ENCODE data around the gene CDK18.

The CDK18 gene

DNA sequence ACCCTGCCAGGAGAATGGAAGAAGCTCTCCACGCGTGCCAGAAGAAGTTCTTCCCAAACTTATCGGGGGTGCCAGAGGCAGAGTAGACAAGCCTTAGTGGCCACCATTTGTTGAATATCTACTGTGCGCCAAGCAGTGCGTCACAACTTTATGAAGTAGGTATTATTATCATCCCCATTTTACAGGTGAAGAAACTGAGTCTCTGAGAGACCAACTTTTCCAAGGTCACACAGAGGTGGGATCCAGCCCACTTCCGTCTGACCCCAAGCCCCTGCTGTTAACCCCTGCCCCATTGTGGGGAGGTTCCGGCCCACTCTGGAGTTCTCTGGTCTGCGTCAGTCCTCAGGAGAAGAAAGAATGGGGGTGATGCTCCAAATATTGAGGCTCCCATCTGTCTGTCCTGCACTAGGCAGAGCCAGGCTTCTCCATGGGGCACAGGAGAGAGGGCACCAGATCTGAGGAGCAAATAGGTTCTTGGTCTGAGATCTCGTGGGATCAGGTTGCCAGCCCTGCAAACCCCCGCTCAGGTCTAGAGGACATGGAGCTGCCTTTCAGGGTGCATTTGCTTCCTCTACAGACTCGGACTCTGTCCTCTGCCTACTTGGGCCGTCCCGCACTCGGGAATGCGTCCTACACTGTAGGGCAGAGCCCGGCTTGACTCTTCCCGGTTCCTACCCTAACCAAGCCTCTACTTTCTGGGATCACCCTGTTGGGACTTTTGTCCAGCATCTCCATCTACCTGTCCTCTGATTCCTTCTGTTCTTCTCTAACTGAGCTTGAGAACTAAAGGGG, 2.1 kb downstream of the CDK18 start:
- DNase-seq, result no peak

GRCh38 chr1:205508227-205508714, 3.8 kb downstream of the CDK18 start:
- DNase-seq, result no peak

- no peak for DNase-seq
These were observed 6.0 kb downstream of the CDK18 start for GRCh38 chr1:205510308-205510950.

DNA sequence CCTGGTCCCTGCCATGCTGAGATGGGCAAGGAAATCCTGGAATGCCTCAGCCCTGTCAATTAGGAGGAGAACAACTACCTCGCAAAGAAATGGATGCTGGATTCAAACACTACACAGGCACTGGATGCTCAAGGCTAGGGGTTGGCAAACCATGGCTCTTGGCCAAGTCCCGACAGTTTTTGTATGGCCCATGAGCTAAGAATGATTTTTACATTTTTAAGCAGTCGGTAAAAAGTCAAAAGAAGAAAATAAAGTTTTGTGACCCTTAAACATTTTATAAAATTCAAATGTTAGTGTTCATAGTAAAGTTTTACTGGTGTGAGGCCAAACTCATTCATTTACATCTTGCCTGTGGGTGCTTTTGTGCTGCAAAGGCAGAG, 6.5 kb downstream of the CDK18 start:
- no peak for DNase-seq

- DNase-seq, result no peak
These were observed 7.9 kb downstream of the CDK18 start for GRCh38 chr1:205512059-205513045.

DNA sequence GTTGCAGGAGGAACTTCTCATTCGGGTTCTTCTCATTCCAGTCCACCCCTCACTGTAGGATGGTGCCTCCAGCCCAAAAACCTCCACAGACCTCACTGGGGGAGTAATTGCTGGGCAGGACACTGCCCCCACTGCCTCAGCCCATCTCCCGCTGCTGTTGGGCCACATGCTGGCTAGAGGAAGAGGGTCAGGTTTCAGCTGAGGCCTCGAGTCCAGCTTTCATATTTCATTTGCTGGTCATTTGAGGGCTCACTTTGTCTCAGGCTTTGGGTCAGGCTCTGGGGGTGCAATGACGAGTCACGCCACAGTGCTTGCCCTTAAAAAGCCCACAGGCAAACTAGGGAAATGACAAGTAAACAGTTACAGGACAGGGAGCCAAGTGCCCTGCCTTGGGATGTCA, 9.3 kb downstream of the CDK18 start:
- no peak for DNase-seq

GRCh38 chr1:205514211-205515142, 10.0 kb downstream of the CDK18 start:
- no peak for DNase-seq

DNA sequence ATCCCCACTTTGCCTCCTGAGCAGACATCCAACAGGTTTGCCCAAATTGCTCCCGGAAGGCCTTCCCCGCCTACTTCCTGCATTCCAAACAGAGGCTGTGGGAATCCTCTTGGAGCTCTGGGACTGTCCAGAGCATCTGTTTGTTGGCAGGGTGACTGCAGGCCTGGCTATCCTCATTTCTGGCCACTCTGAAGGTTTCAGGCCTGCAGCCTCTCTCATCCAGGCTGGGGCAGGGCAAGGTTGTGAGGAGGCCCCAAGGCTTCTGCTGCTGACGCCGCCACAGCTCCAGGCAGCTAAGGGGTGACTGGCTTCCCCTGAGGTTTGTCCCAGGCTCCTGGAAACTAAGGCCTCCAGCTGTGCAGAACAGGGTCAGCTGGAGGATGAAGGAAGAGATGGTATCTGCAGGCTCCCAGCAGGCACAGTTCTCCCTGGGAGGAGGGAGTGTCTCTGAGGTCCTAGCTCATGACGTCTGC, 11.3 kb downstream of the CDK18 start:
- DNase-seq, result no peak

DNA sequence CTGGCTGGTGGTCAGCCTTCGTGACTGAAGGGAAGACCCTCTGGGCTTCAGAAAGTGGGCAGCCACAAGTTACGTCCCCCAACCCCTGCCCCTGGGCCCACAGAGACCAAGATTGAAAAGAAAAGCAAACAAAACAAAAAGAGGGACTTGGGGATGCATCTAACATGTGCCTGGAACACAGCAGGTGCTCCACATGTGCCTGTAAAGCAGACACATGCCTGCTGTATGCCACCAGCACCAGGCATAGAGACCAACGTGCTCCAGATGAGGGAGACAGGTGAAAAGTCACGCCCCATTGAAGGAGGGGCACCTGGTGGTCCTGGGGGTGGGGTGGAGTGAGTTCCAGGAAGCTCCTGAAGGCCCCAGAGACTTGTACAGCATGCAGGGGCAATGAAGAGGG, 11.9 kb downstream of the CDK18 start:
- DNase-seq, result no peak

DNA sequence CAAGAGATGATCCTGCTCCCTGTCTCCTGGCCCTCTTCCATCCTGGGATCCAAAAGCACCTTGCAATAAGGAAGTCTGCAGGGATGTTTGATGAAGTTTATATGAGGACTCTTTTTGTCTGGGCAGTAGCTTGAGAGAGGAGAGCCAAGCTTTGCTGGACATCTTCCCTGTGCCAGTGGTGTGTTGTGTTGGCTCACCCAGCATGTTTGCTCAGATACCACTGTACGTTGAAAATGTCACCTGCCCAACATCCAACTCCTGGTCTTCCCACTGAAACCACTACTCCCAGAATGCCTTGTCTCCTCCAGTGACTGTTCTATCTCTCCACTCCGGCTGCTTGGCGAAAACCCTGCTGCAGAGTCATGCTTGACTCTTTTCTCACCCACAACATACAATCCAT, 12.8 kb downstream of the CDK18 start:
- no peak for DNase-seq

GRCh38 chr1:205517763-205518162, 13.3 kb downstream of the CDK18 start:
- DNase-seq, result no peak

GRCh38 chr1:205518661-205519540, 14.4 kb downstream of the CDK18 start:
- no peak for DNase-seq

GRCh38 chr1:205519541-205520131, 15.2 kb downstream of the CDK18 start:
- DNase-seq, result no peak

DNA sequence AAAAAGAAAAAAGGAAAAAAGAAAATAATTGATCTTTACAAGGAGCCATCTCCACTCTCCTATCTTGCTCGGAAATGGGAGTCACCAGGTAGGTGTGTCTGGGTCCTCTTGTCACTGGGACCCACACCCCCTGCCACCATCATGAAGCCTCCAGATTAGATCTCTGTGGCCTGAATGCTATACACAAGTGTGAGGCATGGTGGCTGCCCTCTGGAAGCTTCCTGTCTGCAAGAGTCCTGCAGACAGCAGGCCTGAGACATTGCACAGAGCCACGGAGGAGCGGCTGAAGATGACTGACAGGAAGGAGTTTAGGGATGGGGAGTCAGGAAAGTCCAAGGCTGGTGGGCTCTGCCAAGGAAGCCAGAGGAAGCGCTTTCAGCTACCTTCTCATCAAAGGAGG, 16.2 kb downstream of the CDK18 start:
- no peak for DNase-seq

DNA sequence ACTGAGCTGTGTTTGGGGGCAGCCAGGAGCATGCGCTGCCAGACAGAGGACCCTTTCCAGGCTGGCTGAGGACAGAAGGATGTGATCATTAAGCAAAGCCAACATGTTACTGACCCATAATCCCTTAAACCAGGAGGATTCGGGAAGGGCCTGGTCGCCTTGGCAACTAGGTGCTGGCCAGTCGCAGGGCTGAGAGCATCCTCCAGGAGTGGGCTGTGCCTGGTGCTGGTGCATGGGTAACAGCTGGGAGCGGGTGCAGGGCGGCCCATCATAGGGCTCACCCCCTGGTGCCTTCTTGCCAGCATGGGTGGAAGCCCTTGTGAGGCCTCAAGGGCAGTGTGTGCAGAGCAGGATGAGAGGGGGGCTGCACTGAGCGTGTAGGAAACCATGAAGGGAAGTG, 17.2 kb downstream of the CDK18 start:
- no peak for DNase-seq

GRCh38 chr1:205522692-205523091, 18.2 kb downstream of the CDK18 start:
- no peak for DNase-seq

DNA sequence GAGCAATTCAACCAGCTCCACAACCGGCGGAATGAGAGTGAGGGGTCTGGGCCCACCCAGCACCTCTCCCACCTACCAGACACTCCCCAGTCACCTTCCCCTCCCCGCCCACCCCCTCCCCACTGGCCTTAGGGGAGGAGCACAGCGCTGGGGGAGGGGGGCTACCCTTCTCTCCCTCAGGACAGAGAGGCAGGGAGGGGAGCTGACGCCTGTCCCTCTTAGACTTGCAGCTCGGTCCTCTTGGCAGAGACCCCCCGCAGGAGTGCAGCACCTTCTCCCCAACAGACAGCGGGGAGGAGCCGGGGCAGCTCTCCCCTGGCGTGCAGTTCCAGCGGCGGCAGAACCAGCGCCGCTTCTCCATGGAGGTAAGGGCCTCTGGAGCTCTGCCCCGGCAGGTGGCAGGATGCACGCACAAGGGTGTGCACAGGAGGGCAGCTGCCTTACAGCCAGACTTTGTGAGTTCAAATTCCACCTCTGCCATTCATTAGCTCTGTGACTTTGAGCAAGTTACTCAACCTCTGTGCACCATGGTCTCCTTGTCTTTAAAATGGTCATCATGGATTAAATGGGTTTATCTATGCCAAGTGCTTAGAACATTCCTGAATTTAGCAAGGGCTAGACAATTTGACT, 18.9 kb downstream of the CDK18 start:
- DNase-seq, result no peak

DNA sequence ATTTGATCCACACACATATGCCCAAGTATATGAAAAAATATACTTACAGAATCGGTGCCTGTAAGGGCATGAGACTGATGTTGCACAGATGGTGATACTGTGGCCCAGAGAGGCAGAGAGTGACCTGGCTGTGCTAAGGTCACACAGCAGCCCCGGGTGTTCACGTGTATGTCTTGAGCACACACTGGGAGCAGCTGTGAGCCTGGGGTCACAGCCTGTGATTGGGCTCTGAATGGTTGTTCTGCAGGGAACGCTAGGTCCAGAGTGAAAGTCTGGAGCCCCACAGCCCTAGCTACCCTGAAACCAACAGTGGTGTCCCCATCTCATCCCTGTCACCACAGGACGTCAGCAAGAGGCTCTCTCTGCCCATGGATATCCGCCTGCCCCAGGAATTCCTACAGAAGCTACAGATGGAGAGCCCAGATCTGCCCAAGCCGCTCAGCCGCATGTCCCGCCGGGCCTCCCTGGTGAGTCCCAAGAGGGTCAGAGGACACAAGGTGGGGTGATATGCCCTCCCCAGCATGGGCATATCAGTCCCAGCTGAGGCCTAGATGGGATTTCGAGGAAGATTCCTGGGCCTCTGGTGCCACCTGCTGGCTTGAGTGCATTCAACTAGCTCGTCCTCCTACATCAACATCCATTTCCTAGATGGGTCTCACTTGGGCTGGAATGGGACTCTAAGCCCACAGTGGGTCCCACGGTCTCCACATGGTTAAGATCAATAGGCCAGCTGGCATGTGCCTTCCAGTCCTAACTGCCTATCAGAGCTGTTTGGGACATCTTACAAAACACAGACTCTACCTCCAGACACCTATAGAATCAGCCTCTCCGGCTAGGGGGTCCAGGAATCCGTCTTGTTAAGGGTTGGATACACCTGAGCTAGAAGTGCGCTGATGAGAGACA, 19.7 kb downstream of the CDK18 start:
- peak; percentile 49 to 61 for DNase-seq

GRCh38 chr1:205524794-205525101, 20.3 kb downstream of the CDK18 start:
- no peak for DNase-seq
